Cardiac muscle cell (in vitro differentiated cells and primary cell): ENCODE measurements around the gene RFX3. TPM values are rescaled to one million over a fixed set of nuclear protein-coding genes. Genes with fewer than 3 reads are reported as not detected.

Experiments
- DNase-seq, 2 donors: peaks; one replicate each; pipeline versions ENCODE4 v3.0.0 to v3.0.0-alpha.2; 2010 to 2017; ENCODE audit warnings: low read depth in 1 of 2, low spot score in 1 of 2
- H3K27ac ChIP-seq: fragments of 200-600 bp; sonication (generic); 2 replicates; pipeline ENCODE4 v1.5.1; 2016
- H3K27me3 ChIP-seq: fragments of 200-600 bp; sonication (generic); 2 replicates; pipeline ENCODE4 v1.6.0; 2016; ENCODE audit warnings: control low read depth
- H3K36me3 ChIP-seq: fragments of 200-600 bp; sonication (generic); 2 replicates; pipeline ENCODE4 v1.5.1; 2016; ENCODE audit warnings: control low read depth
- H3K4me1 ChIP-seq: fragments of 200-600 bp; sonication (generic); 2 replicates; pipeline ENCODE4 v1.8.1; 2017; ENCODE audit warnings: low read depth, mild to moderate bottlenecking, mixed run types
- H3K4me3 ChIP-seq: fragments of 200-600 bp; sonication (generic); 2 replicates; pipeline ENCODE4 v1.5.1; 2016; ENCODE audit warnings: mild to moderate bottlenecking
- H3K9me3 ChIP-seq: fragments of 200-600 bp; sonication (generic); 2 replicates; pipeline ENCODE4 v1.5.1; 2017; ENCODE audit warnings: low read depth, mild to moderate bottlenecking, control low read depth
- CTCF ChIP-seq: IDR thresholded peaks from 2 replicates; pipeline ENCODE4 v1.5.1; 2012; ENCODE audit warnings: low read depth, mild to moderate bottlenecking, low read length
- polyA plus RNA-seq: library from polyadenylated mRNA; unstranded; fragments of >200 nt; fragmentation: Nextera tagmentation; extraction: Ambion mirVana; gene quantifications from 2 replicates; pipeline ENCODE4 v1.2.1, GENCODE V29; 2016
- total RNA-seq: library from RNA; depleted of rRNA; stranded (reverse); fragments of >200 nt; gene quantifications from 2 replicates; pipeline ENCODE4 v1.2.3, GENCODE V29; 2016

RFX3 gene
- total and polyA plus RNA-seq, 2 experiments from 2014 or later = 6.3 to 9.9 TPM

- no peak overlapping the region for H3K4me3 ChIP-seq
These were observed 262.8 kb downstream of the RFX3 start for GRCh38 chr9:3262826-3263529.

GRCh38 chr9:3261484-3261883 lies 264.3 kb downstream of the RFX3 start:
- TF ChIP-seq CTCF = no peak

More at GRCh38 chr9:3262826-3263529, 262.8 kb downstream of the RFX3 start:
- Histone ChIP-seq H3K27me3 (no peaks in the 10 kb centered on the region), H3K9me3 (no peaks in the 10 kb centered on the region), H3K27ac (no peak overlapping the region), H3K36me3 (peaks cover 9% of the 10 kb centered on the region), H3K4me1 (no peaks in the 10 kb centered on the region)
- no peak for TF ChIP-seq CTCF
- no peak for DNase-seq

GRCh38 chr9:3256571-3257330 lies 269.1 kb downstream of the RFX3 start:
- TF ChIP-seq CTCF = no peak
- Histone ChIP-seq H3K36me3 (peaks cover 12% of the 10 kb centered on the region), H3K4me1 (no peaks in the 10 kb centered on the region), H3K27ac (no peak overlapping the region), H3K4me3 (no peak overlapping the region), H3K9me3 (no peaks in the 10 kb centered on the region), H3K27me3 (no peaks in the 10 kb centered on the region)
- peak in 1 of 2 donors; percentile 13 for DNase-seq

More at GRCh38 chr9:3261484-3261883, 264.3 kb downstream of the RFX3 start:
- H3K36me3 ChIP-seq = peaks cover 13% of the 10 kb centered on the region
- DNase-seq = peak in 1 of 2 donors; percentile 31
- no peak overlapping the region for H3K4me3 ChIP-seq
- no peaks in the 10 kb centered on the region for H3K4me1 ChIP-seq
- no peaks in the 10 kb centered on the region for H3K9me3 ChIP-seq
- no peak overlapping the region for H3K27ac ChIP-seq
- no peaks in the 10 kb centered on the region for H3K27me3 ChIP-seq

- Histone ChIP-seq H3K4me1 (no peaks in the 10 kb centered on the region), H3K9me3 (no peaks in the 10 kb centered on the region), H3K36me3 (peaks cover 2% of the 10 kb centered on the region), H3K27me3 (no peaks in the 10 kb centered on the region), H3K4me3 (no peak overlapping the region), H3K27ac (no peak overlapping the region)
- TF ChIP-seq CTCF = no peak
- DNase-seq = no peak
These were observed 274.5 kb downstream of the RFX3 start for GRCh38 chr9:3251309-3251708.

GRCh38 chr9:3250741-3251140 lies 275.1 kb downstream of the RFX3 start:
- H3K9me3 ChIP-seq = no peaks in the 10 kb centered on the region
- TF ChIP-seq CTCF = no peak
- no peak for DNase-seq

More at GRCh38 chr9:3250741-3251140, 275.1 kb downstream of the RFX3 start:
- Histone ChIP-seq H3K27ac (no peak overlapping the region), H3K36me3 (no peaks in the 10 kb centered on the region), H3K4me1 (no peaks in the 10 kb centered on the region), H3K27me3 (no peaks in the 10 kb centered on the region), H3K4me3 (no peak overlapping the region)
